Stimulated activated CD4-positive, alpha-beta T cell treated with anti-CD3 and anti-CD28 coated beads, Interleukin-1b, Interleukin-23, amount 100 ng/mL, for 48 hours (primary cell): Measurements from ENCODE around the gene NUDT1.

Experiments
- DNase-seq: peaks from one replicate; pipeline ENCODE4 v3.0.0-alpha.2; 2020

Gene NUDT1

DNA sequence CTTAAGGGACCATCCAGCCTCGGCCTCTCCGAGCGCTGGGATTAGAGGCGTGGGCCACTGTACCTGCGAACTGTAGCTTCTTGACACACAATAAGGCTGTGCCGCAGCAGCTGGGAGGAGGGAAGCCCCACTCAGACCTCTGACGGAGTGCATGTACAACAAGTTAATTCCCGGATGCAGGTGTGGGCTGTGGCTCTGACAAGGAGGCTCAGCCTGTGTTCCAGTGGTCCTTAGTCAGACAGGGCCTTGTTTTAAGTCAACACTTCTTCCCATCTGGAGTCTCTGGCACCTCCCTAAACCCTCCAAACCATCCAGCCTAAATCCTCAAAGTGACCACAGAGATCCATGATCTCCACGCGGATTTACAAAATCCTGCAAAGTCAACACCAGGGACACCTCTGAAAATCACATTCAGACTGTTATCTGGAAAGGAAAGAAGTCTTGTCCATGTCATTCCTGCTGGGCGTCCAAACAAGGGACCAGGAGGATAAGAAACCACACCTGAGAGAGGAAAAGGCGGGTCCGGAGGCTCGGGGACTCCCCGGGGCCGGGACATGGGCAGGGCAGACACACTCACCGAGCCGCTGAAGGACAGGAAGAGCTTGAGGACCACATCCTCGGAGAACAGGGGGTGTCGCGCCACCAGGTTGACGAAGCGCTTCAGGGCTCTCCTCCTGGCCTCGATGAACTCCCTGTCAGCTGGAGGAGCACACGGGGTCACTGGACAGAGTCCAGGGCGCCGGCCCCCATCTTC, 29.4 kb downstream of the NUDT1 start:
- DNase-seq: no peak

DNA sequence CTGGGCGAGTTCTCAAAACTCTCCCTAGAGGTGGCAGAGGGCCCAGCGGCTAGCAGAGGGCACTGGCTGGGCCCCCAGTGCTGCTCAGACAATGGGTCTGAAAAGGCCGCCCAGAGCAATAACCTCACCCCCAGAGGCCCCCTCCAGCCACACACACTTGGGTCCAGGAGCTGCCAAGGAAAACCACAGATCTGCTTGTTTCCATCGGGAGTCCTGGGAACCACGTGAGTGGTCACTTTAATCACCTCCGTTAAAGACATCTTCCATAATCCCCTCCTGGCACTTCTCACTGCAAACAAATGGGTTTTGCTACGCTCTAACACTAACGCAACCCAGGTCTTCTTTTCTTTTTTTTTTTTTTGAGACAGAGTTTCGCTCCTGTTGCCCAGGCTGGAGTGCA, 30.0 kb downstream of the NUDT1 start:
- no peak for DNase-seq

DNA sequence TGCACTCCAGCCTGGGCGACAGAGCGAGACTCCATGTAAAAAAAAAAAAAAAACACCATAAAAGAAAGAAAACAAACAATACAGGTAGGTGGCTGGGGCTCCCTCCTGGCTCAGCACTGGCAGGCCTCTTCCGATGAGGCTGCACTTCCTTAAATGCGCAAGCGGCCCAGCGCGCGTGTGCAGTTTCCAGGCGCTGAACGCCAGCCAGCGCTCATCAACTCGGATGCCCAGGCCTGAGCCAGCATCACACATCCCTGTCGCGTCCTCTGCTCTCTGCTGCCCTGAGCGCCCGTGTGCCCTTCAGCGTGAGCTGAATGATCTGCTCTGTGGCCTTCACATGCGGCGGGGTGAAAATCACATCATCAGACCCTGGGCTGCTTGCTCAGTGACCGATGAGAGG, 31.8 kb downstream of the NUDT1 start:
- no peak for DNase-seq

DNA sequence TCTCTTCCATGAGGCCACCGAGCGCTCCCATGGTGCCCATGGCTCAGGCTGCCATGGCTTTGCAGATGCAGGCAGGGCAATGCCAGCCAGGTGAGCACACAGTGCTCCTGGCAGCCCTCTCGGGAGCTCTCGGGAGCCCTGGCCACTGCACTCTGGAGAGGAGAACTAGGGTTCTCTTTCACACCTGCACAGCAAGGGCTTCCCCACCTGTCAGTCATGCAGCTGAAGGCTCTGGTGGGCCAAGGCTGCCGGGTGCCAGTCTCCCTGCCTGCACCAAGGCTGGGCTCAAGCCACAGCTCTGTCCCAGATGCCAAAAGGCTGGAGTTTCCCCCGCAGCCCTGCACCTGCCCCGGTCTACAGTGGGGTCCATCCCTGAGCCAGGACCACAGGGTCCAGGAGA, 32.6 kb downstream of the NUDT1 start:
- no peak for DNase-seq

DNA sequence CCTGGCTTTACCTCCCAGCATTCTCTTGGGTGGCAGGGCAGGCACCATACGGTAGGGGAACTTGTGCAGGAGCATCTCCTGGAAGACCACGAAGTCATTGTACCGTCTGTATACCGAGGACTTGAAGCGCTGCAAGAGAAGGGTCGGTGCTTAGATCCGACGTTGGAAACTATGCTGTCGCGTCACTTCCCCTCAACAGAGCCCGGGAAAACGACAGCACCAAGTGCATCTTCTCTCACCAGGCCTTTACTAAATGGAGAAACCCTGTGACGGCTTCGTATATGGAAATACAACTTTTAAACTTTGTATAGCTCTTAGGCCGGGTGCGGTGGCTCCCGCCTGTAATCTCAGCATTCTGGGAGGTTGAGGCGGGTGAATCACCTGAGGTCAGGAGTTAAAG, 33.1 kb downstream of the NUDT1 start:
- DNase-seq: no peak

DNA sequence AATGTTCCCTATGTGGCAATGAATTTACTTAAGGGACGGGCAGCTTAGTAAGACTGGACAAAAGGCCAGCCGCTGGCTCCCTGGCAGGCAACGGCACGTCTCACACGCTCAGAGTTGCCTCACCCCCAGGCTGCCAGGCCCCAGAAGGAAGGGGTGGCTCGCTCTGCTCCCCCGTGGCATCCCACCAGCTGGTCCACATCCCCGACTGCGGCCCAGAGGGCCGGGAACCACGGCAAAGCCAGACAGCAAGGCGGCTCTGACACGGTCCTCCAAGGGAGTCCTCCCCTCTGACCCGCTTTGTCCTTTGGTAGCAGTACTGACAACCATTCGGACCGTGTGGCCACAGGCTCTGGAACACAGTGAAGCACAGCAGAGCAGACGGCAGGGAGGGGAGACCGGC, 34.1 kb downstream of the NUDT1 start:
- no peak for DNase-seq

DNA sequence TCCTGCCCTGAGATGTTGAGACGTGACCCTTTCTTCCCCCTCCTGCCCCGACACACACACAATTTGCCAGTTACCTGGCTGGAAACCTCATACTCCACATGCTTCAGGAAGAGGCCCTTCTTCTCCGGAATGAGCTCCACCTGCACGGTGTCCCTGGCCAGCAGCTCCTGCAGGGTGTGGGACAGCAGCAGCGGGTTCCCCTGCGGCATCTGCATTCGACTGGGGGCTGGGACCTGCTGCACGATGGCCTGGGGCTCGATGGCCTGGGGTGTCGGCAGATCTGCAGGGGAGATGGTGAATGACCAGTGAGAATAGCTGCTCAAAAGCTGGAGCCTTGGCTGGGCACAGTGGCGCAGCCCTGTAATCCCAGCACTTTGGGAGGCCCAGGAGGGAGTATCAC, 36.0 kb downstream of the NUDT1 start:
- DNase-seq: no peak

DNA sequence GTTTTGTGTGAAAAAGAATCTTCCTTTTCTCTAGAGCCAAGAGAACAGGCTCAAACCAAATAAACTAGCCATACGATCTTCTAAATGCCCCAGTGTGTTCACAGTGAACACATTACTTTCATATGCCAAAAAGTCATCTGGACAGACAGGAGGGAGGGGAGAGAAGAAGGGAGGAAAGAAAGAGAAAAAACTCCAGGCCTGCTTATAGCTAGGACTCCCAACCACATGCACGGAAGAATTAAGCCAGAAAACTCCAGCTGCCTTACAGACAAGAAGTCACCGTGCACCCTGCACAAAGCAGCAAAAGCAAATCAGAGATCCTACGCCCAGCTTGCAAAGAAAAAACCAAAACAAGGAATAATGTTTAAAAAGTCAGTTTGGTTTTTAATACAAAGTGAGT, 37.9 kb downstream of the NUDT1 start:
- no peak for DNase-seq

DNA sequence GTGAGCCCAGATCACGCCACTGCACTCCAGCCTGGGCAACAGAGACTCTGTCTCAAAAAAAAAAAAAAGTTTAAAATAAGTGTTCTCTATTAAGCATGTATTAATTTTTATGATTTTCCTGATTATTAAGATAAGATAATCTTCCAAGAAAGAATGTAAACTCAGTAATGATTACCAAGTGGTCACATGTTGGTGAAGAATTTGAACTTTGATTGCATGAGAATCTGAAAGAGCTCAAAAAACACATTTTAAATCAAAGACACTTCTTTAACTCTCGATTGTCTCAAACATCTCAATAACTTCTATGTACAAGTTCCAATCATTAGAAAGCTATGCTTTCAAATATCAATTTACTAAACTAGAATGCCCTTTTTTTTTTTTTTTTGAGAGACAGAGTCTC, 38.4 kb downstream of the NUDT1 start:
- no peak for DNase-seq

DNA sequence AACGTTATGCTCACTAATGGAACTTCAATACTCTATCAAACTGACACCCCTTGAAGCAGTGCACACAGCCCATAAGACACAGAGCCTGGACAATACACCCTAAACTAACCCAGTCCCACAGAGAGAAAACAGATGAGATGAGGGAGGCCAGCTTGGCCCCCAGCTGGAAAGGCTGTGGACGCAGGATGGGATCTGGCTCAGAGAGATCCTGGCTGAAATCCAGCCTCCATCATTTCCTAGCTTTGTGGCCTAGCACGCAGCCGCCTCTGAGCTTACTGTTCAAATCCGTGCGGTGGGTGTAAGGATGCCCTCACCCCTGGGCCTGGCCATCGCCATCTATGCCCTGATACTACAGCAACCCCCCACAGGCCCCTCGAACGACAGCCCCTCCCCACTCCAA, 39.5 kb downstream of the NUDT1 start:
- no peak for DNase-seq

DNA sequence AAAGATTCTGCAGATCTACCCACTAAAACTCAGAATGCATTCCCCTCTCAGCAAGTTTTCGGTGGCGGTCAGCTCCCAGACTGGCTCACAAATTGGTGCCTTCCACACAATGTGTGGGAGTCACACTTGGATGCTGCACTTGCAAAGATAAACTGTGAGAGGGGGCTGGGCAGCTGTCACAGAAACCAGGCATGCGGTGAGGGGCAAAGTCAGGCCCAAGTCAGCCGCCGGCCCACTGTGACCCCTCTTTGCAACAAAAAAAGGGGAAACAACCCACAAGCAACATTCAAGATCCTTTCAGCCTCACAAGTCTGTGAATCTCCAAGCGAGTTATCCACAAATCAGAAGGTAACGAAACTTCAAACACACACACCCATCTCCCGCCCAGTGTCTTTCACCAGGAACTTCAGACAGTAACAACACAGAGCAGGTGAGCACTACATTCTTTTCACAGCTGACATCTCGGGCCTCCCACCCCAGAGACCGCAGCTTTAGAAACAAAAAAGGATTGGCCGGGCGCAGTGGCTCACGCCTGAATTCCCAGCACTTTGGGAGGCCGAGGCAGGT, 40.2 kb downstream of the NUDT1 start:
- no peak for DNase-seq

DNA sequence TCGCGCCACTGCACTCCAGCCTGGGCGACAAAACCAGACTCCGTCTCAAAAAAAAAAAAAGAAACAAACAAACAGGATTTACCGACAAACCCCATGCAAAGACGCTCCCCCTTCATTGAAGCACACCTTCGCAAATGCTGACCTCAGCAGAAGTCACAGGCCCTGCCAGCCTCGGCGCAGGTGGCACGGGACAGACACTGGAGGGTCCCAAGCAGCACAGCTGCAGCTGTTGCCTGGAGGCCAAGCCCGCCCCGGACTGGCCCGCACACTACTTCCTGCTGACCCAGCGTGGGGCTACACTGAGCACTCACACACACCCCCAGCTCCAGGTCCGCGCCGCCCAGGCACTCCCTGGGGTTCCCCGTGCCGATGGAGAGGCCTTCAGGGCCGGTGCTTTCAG, 41.0 kb downstream of the NUDT1 start:
- DNase-seq: no peak

DNA sequence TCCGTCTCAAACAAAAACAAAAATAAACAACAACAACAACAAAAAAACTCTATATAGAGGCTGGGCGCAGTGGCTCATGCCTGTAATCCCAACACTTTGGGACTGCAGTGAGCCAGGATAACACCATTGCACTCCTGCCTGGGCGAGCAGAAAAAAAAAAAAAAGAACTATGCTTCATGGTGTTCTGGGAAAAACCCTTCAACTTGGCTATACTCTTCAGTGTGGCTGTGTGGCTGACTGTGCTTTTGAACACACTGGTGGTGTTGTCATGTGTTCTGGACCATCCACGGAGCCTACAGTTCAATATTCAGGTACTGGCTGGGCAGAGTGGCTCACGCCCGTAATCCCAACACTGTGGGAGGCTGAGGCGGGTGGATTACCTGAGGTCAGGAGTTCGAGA, 45.7 kb downstream of the NUDT1 start:
- no peak for DNase-seq

DNA sequence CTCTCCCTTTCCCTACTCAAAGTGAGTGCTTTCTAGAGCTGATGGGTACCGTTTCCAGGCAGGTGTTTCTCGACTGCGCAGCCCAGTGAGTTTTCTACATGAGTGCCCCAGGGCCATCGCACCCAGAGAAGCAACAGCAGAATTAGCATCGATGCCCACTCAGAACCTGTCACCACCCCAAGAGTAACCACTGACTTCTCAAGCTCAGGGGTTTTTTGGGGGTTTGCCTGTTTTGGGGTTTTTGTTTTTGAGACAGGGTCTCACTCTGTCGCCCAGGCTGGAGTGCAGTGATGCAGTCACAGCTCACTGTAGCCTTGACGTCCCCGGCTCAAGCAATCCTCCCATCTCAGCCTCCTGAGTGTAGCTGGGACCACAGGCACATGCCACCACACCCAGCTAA, 46.5 kb downstream of the NUDT1 start:
- DNase-seq: no peak

DNA sequence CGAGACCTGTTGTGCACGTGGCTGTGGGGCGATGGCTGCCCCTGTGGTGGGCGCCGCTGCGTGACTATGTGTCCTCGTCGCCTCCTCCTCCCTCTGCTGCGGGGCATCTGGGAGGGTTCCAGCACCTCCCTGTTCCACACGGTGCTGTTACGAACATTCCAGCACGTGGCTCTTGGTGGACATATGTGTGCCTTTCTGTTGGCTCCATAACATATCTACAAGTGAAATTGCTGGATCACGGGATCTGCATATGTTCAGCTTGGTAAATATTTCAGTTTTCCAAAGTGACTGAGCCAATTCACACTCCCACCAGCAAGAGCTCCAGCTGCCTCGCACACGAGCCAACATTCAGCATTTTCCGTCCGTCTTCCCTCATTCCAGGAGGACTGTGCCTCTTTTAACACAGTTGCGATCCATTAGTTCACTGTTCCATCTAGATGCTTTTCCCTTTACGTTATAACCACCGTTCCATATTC, 47.1 kb downstream of the NUDT1 start:
- DNase-seq: no peak

DNA sequence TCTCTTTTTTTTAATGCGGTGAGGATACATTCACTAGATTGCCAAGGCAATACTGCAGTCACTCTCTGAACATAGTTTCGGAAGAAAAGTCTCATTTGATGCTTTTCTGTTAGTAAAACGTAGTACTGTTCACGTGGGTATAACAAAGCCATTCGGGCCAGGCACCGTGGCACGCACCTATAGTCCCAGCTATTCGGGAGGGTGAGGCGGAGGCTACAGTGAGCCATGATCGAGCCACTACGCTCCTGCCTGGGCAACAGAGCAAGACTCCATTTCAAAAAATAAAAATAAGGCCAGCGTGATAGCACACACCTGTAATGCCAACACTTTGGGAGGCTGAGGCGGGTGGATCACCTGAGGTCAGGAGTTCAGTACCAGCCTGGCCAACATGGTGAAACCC, 47.6 kb downstream of the NUDT1 start:
- DNase-seq: no peak

DNA sequence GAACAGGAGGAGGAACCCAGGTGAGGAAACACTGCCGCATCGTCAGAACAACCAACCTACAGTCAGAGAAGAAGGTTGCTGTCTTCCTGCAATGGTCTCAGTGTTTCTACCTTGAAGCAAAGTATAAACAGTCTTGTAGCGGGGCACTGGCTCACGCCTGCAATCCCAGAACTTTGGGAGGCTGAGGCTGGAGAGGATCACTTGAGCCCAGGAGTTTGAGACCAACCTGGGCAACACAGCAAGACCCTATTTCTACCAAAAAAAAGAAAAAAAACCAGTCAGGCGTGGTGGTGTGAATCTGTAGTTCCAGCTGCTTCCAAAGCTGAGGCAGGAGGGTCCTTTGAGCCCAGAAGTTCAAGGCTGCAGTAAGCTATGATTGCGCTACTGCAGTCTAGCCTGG, 48.9 kb downstream of the NUDT1 start:
- no peak for DNase-seq

DNA sequence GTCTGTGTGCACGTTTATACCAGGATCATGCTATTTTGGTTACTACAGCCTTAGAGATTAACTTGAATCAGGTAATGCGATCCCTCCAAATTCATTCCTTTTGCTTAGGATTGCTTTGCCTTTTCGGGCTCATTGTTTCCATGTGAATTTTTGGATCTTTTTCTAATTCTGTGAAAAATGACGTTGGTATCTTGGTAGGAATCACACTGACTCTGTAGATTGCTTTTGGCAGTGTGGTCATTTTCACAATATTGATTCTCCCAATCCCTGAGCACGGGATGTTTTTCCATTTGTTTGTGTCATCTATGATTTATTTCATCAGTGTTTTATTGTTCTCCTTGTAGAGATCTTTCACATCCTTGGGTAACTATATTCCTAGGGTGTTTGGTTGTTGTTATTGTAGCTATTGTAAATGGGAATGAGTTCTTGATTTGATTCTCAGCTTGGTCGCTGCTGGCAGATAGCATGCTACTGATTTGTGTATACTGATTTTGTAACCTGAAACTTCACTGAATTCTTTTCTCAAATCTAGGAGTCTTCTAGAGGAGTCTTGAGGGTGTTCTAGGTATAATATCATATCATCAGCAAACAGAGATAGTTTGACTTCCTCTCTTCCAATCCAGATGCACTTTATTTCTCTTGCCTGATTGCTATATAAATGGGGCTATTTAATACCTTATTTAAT, 54.1 kb downstream of the NUDT1 start:
- DNase-seq: no peak

DNA sequence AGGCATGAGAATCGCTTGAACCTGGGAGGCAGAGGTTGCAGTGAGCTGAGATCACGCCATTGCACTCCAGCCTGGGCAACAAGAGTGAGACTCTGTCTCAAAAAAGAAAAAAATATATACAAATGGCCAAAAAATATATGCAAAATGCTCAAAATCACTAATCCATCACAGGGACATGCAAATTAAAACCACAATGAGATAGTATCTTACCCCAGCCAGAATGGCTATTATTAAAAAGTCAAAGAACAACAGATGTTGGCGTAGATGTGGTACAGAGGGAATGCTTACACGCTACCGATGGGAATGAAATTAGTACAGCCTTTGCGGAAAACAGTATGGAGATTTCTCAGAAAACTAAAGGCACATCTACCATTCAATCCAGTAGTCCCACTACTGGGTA, 54.8 kb downstream of the NUDT1 start:
- no peak for DNase-seq

DNA sequence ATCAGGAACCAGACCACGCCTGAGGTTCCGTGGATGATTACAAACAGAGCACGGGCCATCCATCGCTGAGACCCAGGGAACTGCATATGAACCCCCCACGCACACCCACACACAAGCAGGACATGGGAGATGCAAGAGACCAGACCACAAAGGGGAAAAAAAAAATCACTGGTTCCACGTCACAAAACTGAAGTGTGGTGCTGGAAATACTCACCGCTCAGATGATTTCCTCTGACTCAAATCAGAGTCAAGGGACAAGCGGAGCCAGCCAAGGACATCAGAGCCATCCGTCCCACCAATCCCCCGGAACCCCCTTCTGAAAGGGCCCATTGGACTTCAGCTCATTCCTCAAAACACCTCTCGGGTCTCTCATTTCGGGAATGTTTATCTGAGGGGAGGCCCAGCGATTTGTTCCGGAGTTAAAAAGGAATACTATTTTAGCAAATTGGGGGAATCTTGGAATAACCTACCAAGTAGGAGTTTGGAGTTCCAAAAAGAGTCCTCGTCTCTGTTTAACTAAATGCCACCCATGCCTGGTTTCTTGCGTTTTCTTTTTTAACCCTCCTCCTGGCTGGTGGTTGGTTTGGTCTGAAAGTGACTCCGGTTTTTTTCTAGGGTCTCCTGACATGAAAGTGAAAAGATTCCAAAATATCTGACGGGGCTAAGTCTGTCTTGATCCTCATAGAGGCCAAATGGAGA, 57.3 kb downstream of the NUDT1 start:
- DNase-seq: peak; percentile 37

DNA sequence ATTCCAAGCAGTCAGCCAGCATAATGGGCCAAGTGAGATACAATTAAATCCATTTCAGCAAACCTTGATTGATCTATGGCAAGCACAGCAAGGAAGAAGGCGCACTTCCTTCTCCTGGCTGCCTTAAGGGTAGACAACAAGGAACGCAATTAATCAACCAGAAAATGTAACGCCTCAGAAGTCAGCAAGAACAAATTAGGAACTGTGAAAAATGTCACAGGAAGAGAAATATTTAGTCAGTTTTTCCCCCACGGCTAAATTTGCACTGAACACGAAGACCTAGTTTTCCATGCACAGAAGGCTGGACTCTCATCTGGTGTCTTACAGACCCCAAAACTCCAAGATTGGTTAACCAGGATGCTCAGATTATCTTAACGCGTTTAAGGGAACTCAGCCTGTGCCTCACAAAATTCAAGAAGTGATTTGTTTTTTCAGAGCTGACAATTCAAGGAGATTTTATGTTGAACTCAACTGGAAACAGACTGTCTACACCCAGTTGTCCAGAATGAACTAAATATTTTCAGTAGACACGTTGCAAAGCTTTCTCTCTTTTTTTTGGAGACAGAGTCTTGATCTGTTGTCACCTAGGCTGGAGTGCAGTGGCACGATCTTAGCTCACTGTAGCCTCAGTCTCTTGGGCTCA, 58.0 kb downstream of the NUDT1 start:
- DNase-seq: no peak
